HCT116 (cell line): ENCODE results near the gene MMS19. TPM values are rescaled to one million over a fixed set of nuclear protein-coding genes. Genes with fewer than 3 reads are reported as not detected.

Experiments used
- ATAC-seq: fragments of 200-7000 bp; cut with Tn5 transposase; 2 replicates; pipeline ENCODE4 v1.9.1; 2020; ENCODE audit warnings: mild to moderate bottlenecking, moderate library complexity
- BruUV-seq: library from RNA; stranded (reverse); fragments of 400-500 nt; replicated peaks from 2 replicates; lab custom pipeline; 2021; lab: Mats Ljungman, UMichigan
- CTCF ChIA-PET: fragments of 300-600 bp; sonication (Branson Sonifier 250); formaldehyde crosslinking; loops from one replicate; lab custom pipeline; 2021; ENCODE audit warnings: antibody characterized with exemption; lab: Charles Lee
- POLR2A ChIA-PET: fragments of 300-600, 350-600 bp; sonication (Branson Sonifier 250); formaldehyde crosslinking; loops from one replicate; lab custom pipeline; 2021; ENCODE audit warnings: antibody characterized with exemption; lab: Charles Lee
- RAD21 ChIA-PET, 2 experiments: fragments of 300-600 bp; sonication (Branson Sonifier 250); formaldehyde crosslinking; loops; one replicate each; lab custom pipeline; 2023; ENCODE audit warnings: low total read pairs in 2 of 2; ENCODE audit not compliant: uncharacterized antibody in 2 of 2, unreplicated experiment in 2 of 2, low non-redundant PET in 1 of 2; lab: Charles Lee
- DNase-seq: peaks from one replicate; pipeline ENCODE4 v3.0.0-alpha.2; 2010; ENCODE audit warnings: low read depth, low spot score
- H2AFZ ChIP-seq: fragments of 200-600 bp; shearing (Covaris generic), sonication (generic); 2 replicates; pipeline ENCODE4 v1.6.1; 2017; ENCODE audit warnings: low read depth, mixed run types, mixed read lengths, antibody characterized with exemption, low read length; ENCODE audit not compliant: poor library complexity, severe bottlenecking
- H3K27ac ChIP-seq: 2 replicates; pipeline ENCODE4 v1.5.1; 2012; ENCODE audit warnings: low read depth, low read length
- H3K27me3 ChIP-seq: fragments of 200-600 bp; sonication (generic); 2 replicates; pipeline ENCODE4 v1.6.1; 2016; ENCODE audit warnings: mixed run types, low read length, mixed read lengths; ENCODE audit not compliant: insufficient read depth
- H3K36me3 ChIP-seq, 2 experiments: fragments of 200-500 bp in 1 of 2; fragments of 200-600 bp in 1 of 2; sonication (Bioruptor generic) in 1 of 2; sonication (generic) in 1 of 2; 2 replicates each; pipeline versions ENCODE4 v1.5.1 to v1.6.1; 2014 to 2016; ENCODE audit warnings: low read length in 2 of 2, inconsistent platforms in 1 of 2, mixed read lengths in 1 of 2, mixed run types in 1 of 2; ENCODE audit not compliant: insufficient read depth in 2 of 2, control insufficient read depth in 1 of 2
- H3K4me1 ChIP-seq, 2 experiments: fragments of 200-600 bp in 1 of 2; sonication (generic) in 1 of 2; 2 replicates each; pipeline versions ENCODE4 v1.5.1 to v1.6.1; 2012 to 2017; ENCODE audit warnings: low read length in 2 of 2, inconsistent platforms in 1 of 2, mild to moderate bottlenecking in 1 of 2, mixed read lengths in 1 of 2, mixed run types in 1 of 2, moderate library complexity in 1 of 2; ENCODE audit not compliant: insufficient read depth in 2 of 2, control insufficient read depth in 1 of 2
- H3K4me2 ChIP-seq: fragments of 200-600 bp; sonication (generic); 2 replicates; pipeline ENCODE4 v1.6.1; 2017; ENCODE audit warnings: mixed run types, low read length, mixed read lengths
- H3K4me3 ChIP-seq, 2 experiments: fragments of 200-600 bp in 1 of 2; sonication (generic) in 1 of 2; replicated peaks in 1 of 2; 2 replicates each; pipeline ENCODE4 v1.5.1; 2011 to 2016; ENCODE audit warnings: low read length in 2 of 2, control low read depth in 1 of 2, low read depth in 1 of 2, mild to moderate bottlenecking in 1 of 2, mixed read lengths in 1 of 2, mixed run types in 1 of 2
- H3K79me2 ChIP-seq: fragments of 200-600 bp; sonication (generic); 2 replicates; pipeline ENCODE4 v1.6.1; 2017; ENCODE audit warnings: mild to moderate bottlenecking, mixed run types, low read length, moderate library complexity, mixed read lengths; ENCODE audit not compliant: insufficient read depth
- H3K9ac ChIP-seq: fragments of 200-600 bp; sonication (generic); 2 replicates; pipeline ENCODE4 v1.6.1; 2016; ENCODE audit warnings: low read length, mixed read lengths
- H3K9me2 ChIP-seq: fragments of 200-600 bp; sonication (generic), shearing (Covaris generic); 2 replicates; pipeline ENCODE4 v1.6.1; 2017; ENCODE audit warnings: mixed run types, mild to moderate bottlenecking, moderate library complexity; ENCODE audit not compliant: insufficient read depth
- H3K9me3 ChIP-seq, 2 experiments: fragments of 200-500 bp in 1 of 2; fragments of 200-600 bp in 1 of 2; sonication (Bioruptor generic) in 1 of 2; sonication (generic) in 1 of 2; 2 replicates each; pipeline ENCODE4 v1.6.1; 2014 to 2017; ENCODE audit warnings: low read length in 2 of 2, mixed read lengths in 2 of 2, inconsistent platforms in 1 of 2, low read depth in 1 of 2, mild to moderate bottlenecking in 1 of 2, mixed run types in 1 of 2, moderate library complexity in 1 of 2; ENCODE audit not compliant: control insufficient read depth in 1 of 2, insufficient read depth in 1 of 2
- H4K20me1 ChIP-seq: fragments of 200-600 bp; sonication (generic), shearing (Covaris generic); 2 replicates; pipeline ENCODE4 v1.6.1; 2017; ENCODE audit warnings: mixed run types, mild to moderate bottlenecking, moderate library complexity; ENCODE audit not compliant: insufficient read depth
- ATF3 ChIP-seq: IDR thresholded peaks from 2 replicates; pipeline ENCODE4 v1.6.1; 2012
- CTCF ChIP-seq, 3 experiments: fragments of 200-600 bp in 1 of 3; sonication (generic) in 1 of 3; IDR thresholded peaks in 2 of 3; conservative IDR thresholded peaks in 1 of 3; 2 replicates each; pipeline ENCODE4 v1.5.1; 2012 to 2017; ENCODE audit warnings: low read depth in 2 of 3, low read length in 2 of 3, antibody characterized with exemption in 1 of 3, borderline replicate concordance in 1 of 3, control low read depth in 1 of 3, mild to moderate bottlenecking in 1 of 3, mixed read lengths in 1 of 3, mixed run types in 1 of 3, moderate library complexity in 1 of 3; ENCODE audit not compliant: insufficient read depth in 1 of 3
- JUND ChIP-seq: IDR thresholded peaks from 2 replicates; pipeline ENCODE4 v1.6.1; 2012
- SP1 ChIP-seq: IDR thresholded peaks from 2 replicates; pipeline ENCODE4 v1.6.1; 2012; ENCODE audit warnings: low read depth
- SRF ChIP-seq: IDR thresholded peaks from 2 replicates; pipeline ENCODE4 v1.6.1; 2012; ENCODE audit warnings: low read depth
- YY1 ChIP-seq: IDR thresholded peaks from 2 replicates; pipeline ENCODE4 v1.6.1; 2011; ENCODE audit warnings: low read length, low read depth, moderate library complexity, mild to moderate bottlenecking; ENCODE audit not compliant: insufficient replicate concordance; ENCODE audit errors: extremely low read depth
- ZFX ChIP-seq: fragments of 450-650 bp; IDR thresholded peaks from 2 replicates; pipeline ENCODE4 v1.6.1; 2017
- ZNF274 ChIP-seq: fragments of 200-500 bp; sonication (Bioruptor generic); IDR thresholded peaks from 2 replicates; pipeline ENCODE4 v1.6.1; 2014; ENCODE audit warnings: mild to moderate bottlenecking, low read depth, low read length, inconsistent platforms
- intact Hi-C: fragments of 100-400 bp; cut with micrococcal nuclease; formaldehyde crosslinking; loops from 2 replicates; pipeline ENCODE4 v1.10.0; 2022
- total RNA-seq: library from RNA; stranded (reverse); gene quantifications from one replicate; pipeline ENCODE4 v1.2.1, GENCODE V29; 2021; ENCODE audit not compliant: unreplicated experiment

MMS19 gene
- total RNA-seq, 1 experiment from 2014 or later: 101 TPM

GRCh38 chr10:97511711-97512440 is 13.7 kb upstream of the MMS19 start:
- Histone ChIP-seq H3K27me3 (no peaks in the 10 kb centered on the region), H3K4me2 (no peak overlapping the region), H4K20me1 (no peaks in the 10 kb centered on the region), H3K9me3 (no peaks in the 10 kb centered on the region), H3K27ac (no peak overlapping the region), H3K9me2 (no peaks in the 10 kb centered on the region), H3K4me3 (no peak overlapping the region), H3K4me1 (no peaks in the 10 kb centered on the region), H3K79me2 (no peaks in the 10 kb centered on the region; the same call in 1 of the 2 replicates), H3K9ac (no peak overlapping the region), H3K36me3 (no peaks in the 10 kb centered on the region), H2AFZ (no peak overlapping the region)
- ChIA-PET POLR2A (interaction anchor here (1.0 kb wide), 1 partner anchor 13 kb away, joined by 4 read pairs; the partner anchor contains the start of gene UBTD1), CTCF (no interaction called here), RAD21 (no interaction called here)
- no peak for TF ChIP-seq ATF3
- TF ChIP-seq CTCF (IDR thresholded peaks at IDR 0.05 in 2 of 3, conservative IDR thresholded peaks at IDR 0.05 in 1 of 3; ENCODE audit: borderline replicate concordance in 1 of 3, insufficient read depth in 1 of 3, low read depth in 2 of 3, low read length in 2 of 3): no peak
- TF ChIP-seq JUND: no peak
- TF ChIP-seq SRF: no peak
- no peak for TF ChIP-seq ZFX
- no peak for TF ChIP-seq YY1
- TF ChIP-seq ZNF274: no peak
- no peak for TF ChIP-seq SP1
- no peak for ATAC-seq
- DNase-seq: no peak
- BruUV-seq: no TSS peak
- intact Hi-C loops: no loop called here
